DMS53 treated with DMSO at 0.1 percent for 48 hours (cell line): Measurements from ENCODE around the gene SIMC1.

Source experiments
- DNase-seq: peaks from one replicate; lab custom pipeline; 2025; ENCODE audit not compliant: unreplicated experiment; lab: John Stamatoyannopoulos, UW

Gene SIMC1

DNA sequence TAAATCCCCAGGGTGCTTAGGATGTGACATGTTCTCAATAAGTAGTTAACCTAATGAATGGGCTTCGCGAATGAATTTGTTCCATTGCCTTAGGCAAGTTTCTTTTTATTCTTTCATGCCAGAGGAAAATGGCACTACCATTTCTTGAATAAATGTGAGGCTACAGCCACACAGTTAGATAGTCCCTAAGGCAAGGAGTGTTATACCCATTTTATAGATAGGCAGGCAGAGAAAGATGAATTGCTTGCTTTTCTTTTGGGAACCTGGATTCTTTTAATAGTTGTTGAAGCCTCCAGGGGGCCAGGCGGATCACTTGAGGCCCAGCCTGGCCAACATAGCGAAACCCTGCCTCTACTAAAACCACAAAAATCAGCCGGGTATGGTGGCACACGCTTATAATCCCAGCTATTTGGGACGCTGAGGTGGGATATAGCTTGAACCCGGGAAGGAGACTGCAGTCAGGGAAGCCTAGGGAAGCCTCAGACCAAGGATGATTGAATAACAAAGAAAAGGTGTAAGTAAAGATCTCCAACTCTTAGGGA is 149.2 kb downstream of the SIMC1 start:
- no peak for DNase-seq

DNA sequence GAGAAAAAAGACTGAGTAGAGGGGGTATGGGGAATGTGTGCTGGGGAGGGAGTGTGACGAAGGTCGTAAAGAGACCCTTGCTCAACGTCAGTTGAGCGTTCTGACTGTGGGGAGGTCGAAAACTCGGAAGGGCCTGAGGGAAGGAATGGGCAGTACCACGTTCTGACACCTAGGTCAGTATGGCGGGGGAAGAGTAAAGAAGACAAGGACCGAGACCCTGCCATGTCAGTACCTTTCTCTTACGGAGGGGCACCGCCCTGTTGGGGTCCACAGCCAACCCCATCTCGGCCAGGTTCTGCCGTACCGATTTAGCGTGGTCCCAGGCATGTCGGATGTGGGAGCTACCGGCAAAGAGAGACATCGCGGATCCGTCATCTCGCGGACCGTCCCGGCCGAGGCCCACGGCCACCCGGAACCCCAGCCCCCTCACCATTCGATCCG is 149.8 kb downstream of the SIMC1 start:
- no peak for DNase-seq

DNA sequence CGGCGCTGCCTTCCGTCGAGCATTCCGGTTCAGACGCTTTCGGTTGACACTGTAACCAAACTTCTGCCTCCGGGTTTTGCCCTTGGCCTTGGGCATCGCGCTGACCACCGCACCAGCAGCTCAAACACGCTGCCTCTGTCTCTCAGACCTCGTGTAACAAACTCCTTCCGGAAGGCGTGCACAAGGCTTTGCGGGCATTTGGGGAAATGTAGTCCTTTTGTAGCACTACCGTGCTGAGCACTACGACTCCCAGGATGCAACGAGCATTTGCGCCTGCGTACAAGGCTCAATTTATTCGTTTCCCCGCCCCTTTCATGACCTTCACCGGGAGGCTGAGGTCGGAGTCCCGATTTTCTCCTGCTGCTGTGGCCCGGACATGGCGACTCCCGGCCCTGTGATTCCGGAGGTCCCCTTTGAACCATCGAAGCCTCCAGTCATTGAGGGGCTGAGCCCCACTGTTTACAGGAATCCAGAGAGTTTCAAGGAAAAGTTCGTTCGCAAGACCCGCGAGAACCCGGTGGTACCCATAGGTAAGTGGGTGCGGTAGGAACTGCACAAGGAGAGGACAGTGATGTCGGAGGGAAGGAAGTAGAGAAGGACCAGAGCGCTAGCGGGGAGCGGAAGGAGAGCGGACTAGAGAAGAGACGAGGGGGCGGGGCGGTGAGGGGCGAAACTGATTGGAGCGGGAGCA is 150.4 kb downstream of the SIMC1 start, which contains the start of the genes HIGD2A and NOP16:
HIGD2A (plus strand) TSS at position 308 of the 691 bp plus-strand sequence; CDS start at position 377, 69 bp downstream.
NOP16 (minus strand) TSS at position 155 of the 691 bp plus-strand sequence; CDS start at position 96, 59 bp downstream.
- DNase-seq: peak; percentile 97

DNA sequence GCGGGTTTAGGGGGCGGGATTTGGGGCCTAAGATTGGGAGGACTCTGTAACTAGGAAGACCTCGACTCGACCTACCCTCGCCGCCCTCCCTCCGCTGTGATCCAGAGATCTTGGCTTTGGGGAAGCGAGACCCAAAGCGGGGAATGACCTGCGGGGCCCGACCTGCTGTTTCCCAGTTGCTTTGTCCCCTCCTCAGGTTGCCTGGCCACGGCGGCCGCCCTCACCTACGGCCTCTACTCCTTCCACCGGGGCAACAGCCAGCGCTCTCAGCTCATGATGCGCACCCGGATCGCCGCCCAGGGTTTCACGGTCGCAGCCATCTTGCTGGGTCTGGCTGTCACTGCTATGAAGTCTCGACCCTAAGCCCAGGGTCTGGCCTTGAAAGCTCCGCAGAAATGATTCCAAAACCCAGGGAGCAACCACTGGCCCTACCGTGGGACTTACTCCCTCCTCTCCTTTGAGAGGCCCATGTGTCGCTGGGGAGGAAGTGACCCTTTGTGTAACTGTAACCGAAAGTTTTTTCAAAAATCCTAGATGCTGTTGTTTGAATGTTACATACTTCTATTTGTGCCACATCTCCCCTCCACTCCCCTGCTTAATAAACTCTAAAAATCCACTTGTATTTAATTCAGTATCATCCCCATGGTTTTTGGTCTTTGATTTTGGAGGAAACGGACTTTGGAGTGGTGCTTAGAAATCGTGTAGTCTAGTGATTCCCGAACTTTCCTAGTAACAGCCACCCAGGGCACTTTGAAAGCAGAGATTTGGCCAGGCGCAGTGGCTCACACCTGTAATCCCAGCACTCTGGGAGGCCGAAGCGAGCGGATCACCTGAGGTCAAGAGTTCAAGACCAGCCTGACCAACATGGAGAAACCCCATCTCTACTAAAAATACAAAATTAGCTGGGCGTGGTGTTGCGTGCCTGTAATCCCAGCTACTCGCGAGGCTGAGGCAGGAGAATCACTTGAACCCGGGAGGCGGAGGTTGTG is 151.2 kb downstream of the SIMC1 start:
- DNase-seq: peak; percentile 76

DNA sequence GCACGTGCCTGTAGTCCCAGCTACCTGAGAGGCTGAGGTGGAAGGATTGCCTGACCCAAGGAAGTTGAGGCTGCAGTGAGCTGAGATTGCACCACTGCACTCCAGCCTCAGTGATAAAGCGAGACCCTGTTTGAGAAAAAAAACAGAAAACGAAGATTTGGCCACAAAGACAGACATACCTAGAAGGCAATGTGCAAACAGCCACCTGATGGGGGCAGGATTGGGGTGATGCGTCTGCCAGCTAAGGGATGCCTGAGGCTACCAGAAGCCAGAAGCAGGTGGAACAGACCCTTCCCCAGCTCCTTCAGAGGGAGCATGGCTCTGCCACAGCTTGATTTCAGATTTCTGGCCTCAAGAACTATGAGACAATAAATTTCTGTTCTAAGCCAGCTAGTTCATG is 153.3 kb downstream of the SIMC1 start:
- no peak for DNase-seq

DNA sequence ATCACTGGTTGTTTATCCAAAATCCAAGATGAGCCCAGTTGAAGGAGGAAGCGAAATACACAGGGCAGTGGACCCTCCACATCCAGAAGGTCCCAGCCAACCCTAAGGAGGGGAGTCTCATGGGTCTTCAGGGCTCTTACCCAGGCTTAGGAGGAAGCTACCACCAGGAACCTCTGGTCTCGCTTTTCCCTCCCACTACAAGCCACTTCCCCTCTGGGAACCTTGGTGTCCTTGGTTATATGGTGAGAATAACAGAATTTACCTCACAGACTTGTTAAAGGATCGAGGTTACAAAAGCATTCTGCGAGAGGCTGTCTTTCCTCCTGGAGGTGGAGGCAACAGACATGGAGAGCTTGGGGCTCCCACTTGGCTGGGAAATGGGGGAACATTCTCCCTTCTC is 153.8 kb downstream of the SIMC1 start:
- DNase-seq: no peak

DNA sequence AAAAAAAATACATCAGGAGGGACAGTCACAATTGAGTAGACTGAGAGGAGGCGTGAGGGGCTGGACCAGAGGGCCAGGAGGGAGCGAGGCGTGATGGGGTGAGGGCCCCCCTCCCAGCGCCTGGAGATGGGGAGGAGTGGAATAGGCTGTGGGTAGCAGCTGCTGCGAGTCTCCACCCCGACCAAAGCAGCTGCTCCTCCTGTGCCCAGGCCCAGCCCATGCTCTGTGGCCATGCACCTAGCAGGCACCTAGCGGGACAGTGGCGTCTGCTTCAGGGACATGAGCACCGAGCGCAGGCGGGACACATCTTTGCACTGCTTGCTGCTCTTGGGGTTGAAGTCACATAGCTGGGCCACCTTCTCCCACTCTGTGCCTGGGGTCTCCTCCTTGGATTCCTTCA is 154.3 kb downstream of the SIMC1 start:
- DNase-seq: no peak

DNA sequence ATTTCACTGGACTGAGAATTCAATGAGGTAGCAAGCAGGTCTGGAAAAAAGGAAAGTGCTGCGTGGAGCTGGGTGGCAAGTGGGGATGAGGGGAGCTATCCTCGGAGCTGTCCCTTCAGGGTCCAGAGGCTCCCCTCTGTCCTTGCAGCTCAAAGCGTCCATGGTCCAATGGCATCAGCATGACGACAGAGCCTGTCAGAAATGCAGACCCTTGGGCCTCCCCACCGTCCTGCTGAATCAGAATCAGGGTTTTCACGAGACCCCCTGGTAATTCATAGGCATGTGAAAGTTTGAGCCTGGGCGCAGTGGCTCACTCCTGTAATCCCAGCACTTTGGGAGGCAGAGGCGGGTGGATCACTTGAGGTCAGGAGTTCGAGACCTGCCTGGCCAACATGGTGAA is 155.9 kb downstream of the SIMC1 start:
- DNase-seq: no peak

DNA sequence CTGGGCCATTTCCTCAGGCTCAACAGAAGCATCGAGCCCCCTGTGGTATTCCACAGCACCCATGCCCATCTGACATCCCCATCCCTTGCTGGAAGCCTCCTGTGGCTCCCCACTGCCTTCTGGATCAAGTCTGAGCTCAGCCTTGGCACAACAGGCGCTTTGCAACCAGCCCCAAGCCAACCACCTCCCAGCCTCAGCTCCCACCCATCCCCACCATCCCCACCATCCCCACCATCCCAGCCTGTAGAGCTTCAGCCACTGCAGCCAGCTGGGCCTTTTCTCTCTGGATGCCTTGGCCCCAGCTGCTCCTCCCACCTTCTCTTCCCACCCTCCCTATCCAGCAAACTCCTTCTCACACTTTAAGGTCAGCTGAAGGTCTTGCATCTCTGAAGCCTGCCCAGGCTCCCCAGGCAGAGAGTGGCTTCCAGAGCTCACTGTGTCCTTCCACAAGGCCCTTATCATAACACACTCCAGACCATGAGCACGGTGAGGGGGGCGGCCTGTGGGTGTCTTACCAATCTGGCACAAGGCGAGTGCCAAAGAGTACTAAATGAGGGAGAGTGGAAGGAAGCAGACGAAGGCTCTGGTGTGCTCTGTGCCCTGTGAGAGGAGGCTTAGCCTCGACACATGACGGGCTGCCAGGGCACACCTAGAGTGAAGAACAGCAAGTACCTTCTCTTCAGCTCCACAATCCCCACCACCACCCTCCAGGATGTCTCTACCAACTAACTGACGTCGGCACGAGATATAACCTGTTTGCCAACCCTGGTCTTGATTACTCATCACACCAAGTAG is 156.9 kb downstream of the SIMC1 start:
- DNase-seq: no peak
